Measurements from ENCODE around the gene ATP13A3. TPM values are rescaled to one million over a fixed set of nuclear protein-coding genes. Genes with fewer than 3 reads are reported as not detected.

ATP13A3 gene
- total and polyA plus RNA-seq, 4 donors: 26.6 to 166 (median 75.5) TPM

DNA sequence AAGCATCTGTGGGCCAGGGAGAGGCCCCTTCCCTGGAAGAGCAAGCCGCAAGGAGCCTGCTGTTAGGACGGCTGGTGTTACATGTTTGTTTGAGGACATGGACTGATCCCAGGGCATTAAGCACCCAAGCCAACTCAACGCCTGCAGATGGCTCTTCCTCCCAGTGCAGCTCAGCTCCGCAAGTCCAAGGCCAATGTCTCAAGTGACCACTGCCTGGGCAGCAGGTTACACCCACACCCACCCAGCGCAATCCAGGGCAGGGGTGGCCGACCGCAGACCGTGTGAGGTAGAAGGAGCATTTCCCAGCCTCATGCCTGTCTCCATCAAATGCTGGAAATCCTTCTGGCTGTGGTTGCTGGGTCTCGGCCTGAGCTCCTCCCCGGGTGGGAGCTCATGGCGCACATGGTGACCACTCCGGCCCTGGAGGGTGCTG, 102.2 kb downstream of the ATP13A3 start:
- Histone ChIP-seq H3K9me3 (ENCODE audit: control insufficient read depth in 4 of 4, insufficient read depth in 3 of 4, low read length in 3 of 4) (no peaks in the 10 kb centered on the region), H3K4me1 (ENCODE audit: control insufficient read depth in 5 of 5, insufficient read depth in 5 of 5, low read length in 5 of 5) (no peaks in the 10 kb centered on the region), H3K36me3 (ENCODE audit: control insufficient read depth in 4 of 4, insufficient read depth in 4 of 4, low read length in 4 of 4) (no peaks in the 10 kb centered on the region), H3K27me3 (ENCODE audit: control insufficient read depth in 3 of 3, insufficient read depth in 3 of 3, low read length in 2 of 3) (peaks cover 0 to 10% (median 0%) of the 10 kb centered on the region in 3 donors), H3K4me3 (no peak overlapping the region), H3K27ac (ENCODE audit: low read depth in 1 of 2, low read length in 1 of 2) (no peak overlapping the region), H3K9ac (ENCODE audit: insufficient read depth in 1 of 2, low read length in 2 of 2) (no peak overlapping the region)
- DNase-seq (no peak), ATAC-seq (ENCODE audit: insufficient read depth, low FRiP score) (no peak)
- 94 to 96% methylated on average over 12 of the region's 12 CpGs for WGBS, 2 donors
- TF ChIP-seq, protein P1, sequence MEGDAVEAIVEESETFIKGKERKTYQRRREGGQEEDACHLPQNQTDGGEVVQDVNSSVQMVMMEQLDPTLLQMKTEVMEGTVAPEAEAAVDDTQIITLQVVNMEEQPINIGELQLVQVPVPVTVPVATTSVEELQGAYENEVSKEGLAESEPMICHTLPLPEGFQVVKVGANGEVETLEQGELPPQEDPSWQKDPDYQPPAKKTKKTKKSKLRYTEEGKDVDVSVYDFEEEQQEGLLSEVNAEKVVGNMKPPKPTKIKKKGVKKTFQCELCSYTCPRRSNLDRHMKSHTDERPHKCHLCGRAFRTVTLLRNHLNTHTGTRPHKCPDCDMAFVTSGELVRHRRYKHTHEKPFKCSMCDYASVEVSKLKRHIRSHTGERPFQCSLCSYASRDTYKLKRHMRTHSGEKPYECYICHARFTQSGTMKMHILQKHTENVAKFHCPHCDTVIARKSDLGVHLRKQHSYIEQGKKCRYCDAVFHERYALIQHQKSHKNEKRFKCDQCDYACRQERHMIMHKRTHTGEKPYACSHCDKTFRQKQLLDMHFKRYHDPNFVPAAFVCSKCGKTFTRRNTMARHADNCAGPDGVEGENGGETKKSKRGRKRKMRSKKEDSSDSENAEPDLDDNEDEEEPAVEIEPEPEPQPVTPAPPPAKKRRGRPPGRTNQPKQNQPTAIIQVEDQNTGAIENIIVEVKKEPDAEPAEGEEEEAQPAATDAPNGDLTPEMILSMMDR (IDR thresholded peaks at IDR 0.05; ENCODE audit: control extremely low read depth, extremely low read depth): no peak

DNA sequence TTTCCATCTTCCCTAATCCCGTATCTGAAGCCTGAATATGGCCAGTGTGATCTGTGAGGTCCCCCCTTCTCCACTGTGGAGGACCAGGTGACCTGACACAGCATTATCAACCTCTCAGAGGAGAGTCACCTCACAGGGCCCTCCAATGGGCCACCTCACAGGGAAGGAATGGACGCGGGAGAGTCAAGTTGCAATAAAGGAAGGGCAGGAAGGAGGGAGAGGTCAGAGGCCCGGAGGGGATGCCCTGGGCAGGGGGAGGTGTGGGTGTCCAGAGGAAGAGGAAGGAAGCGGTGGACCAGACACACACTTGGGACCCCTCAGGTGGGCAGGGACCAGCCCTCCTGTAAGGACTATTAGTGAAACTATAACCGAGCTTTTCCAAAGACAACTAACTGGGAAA, 102.6 kb downstream of the ATP13A3 start:
- H3K36me3 ChIP-seq (ENCODE audit: control insufficient read depth in 4 of 4, insufficient read depth in 4 of 4, low read length in 4 of 4): no peaks in the 10 kb centered on the region
- H3K9me3 ChIP-seq (ENCODE audit: control insufficient read depth in 4 of 4, insufficient read depth in 3 of 4, low read length in 3 of 4): no peaks in the 10 kb centered on the region
- no peaks in the 10 kb centered on the region for H3K4me1 ChIP-seq (ENCODE audit: control insufficient read depth in 5 of 5, insufficient read depth in 5 of 5, low read length in 5 of 5)
- H3K9ac ChIP-seq (ENCODE audit: insufficient read depth in 1 of 2, low read length in 2 of 2): no peak overlapping the region
- no peak for DNase-seq
- H3K27ac ChIP-seq (ENCODE audit: low read depth in 1 of 2, low read length in 1 of 2): no peak overlapping the region
- 71 to 81% methylated on average over 6 of the region's 6 CpGs for WGBS, 2 donors
- H3K27me3 ChIP-seq (ENCODE audit: control insufficient read depth in 3 of 3, insufficient read depth in 3 of 3, low read length in 2 of 3): peaks cover 0 to 10% (median 0%) of the 10 kb centered on the region in 3 donors
- ATAC-seq (ENCODE audit: insufficient read depth, low FRiP score): no peak
- no peak overlapping the region for H3K4me3 ChIP-seq
- TF ChIP-seq, protein P1 (IDR thresholded peaks at IDR 0.05; ENCODE audit: control extremely low read depth, extremely low read depth): no peak

DNA sequence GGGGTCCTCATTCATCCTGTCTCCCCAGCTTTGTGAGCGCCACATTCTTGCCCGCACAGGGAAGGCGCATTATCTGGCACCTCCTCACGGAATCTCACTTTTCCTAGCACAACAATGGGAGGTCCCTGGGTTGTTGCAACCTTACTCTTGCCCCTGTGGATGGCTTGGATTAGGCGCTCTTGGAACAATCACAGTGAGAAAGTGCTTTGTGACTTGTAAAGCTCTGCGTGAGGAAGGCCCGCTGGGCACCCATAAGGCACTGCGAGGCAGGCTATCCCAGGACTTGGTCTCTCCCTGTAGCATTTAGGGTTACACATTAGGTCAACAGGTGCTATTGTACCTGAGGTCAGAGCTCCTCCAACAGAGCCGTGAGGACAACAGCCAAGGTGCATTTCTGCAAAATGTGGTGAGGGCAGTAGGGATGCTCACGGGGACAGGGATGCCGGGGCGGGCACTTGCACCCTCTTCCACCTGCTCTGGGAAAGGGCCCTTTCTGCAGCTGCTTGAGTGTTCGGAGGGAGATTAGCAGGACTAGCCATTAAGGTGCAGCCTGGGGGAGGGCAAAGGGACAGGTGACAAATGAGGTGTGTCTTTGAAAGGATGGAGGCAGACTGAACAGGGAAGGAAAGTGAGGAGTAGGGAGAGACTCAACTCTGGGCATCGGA, 103.4 kb downstream of the ATP13A3 start:
- no peak for ATAC-seq (ENCODE audit: insufficient read depth, low FRiP score)
- WGBS, 2 donors: 91% methylated on average over 14 of the region's 14 CpGs

More for the DNA sequence above, 103.4 kb downstream of the ATP13A3 start:
- Histone ChIP-seq H3K9me3 (ENCODE audit: control insufficient read depth in 4 of 4, insufficient read depth in 3 of 4, low read length in 3 of 4) (no peaks in the 10 kb centered on the region), H3K9ac (ENCODE audit: insufficient read depth in 1 of 2, low read length in 2 of 2) (no peak overlapping the region), H3K27me3 (ENCODE audit: control insufficient read depth in 3 of 3, insufficient read depth in 3 of 3, low read length in 2 of 3) (peaks cover 0 to 10% (median 0%) of the 10 kb centered on the region in 3 donors), H3K27ac (ENCODE audit: low read depth in 1 of 2, low read length in 1 of 2) (no peak overlapping the region), H3K36me3 (ENCODE audit: control insufficient read depth in 4 of 4, insufficient read depth in 4 of 4, low read length in 4 of 4) (no peaks in the 10 kb centered on the region), H3K4me3 (no peak overlapping the region), H3K4me1 (ENCODE audit: control insufficient read depth in 5 of 5, insufficient read depth in 5 of 5, low read length in 5 of 5) (no peaks in the 10 kb centered on the region)
- no peak for DNase-seq
- TF ChIP-seq, protein P1 (IDR thresholded peaks at IDR 0.05; ENCODE audit: control extremely low read depth, extremely low read depth): no peak

Data from lung (tissue), 12 donors.